NCI-H1417 treated with DMSO at 0.1 percent for 48 hours (cell line): ENCODE measurements around the gene NOXRED1.
A peak's percentile ranks its signal among the peaks of the same experiment; 100 is the strongest.
"Not testable (repeated sequence)": the region's sequence is repeated elsewhere in the genome, so short reads cannot be mapped to it uniquely, and the experiment has no call there.

Source experiments
- DNase-seq: peaks from one replicate; lab custom pipeline; 2025; lab: John Stamatoyannopoulos, UW

NOXRED1 gene, protein sequence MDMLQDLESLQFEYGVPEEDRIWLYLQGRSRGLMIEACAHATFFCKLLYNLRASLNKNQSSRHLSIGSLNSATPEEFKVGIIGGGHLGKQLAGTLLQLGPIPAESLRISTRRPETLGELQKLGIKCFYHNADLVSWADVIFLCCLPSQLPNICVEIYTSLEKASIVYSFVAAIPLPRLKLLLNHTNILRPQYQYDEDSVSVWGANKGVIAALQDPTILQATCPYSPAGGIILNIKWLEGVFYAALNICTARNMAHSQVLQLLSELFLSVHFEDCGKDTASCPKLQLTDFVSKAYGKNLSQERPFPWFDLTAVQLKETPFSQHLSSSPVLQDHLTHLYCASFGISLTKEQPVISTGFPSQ

DNA sequence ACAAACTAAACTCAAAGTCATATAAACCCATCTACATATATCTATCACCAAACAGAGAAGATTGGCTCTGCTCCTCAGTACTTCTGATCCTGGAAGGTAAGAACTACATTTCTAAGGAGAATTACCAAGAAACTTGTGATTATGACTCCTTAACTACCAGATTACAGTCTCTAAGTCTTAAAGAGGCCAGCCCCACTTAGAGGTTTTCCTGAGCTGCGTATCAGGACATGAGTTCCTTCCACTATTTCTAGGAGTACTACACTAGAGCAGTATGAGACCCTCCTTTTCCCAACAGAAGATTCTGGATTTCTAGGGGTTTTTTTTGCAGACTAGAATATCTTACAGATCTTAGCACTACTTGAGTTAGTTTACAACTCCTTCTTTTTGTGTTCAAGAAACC is at the start of gene NOXRED1:
NOXRED1 (minus strand) TSS at position 101 of the 400 bp plus-strand sequence. CDS start 634 bp downstream, outside the sequence.
- no peak for DNase-seq

DNA sequence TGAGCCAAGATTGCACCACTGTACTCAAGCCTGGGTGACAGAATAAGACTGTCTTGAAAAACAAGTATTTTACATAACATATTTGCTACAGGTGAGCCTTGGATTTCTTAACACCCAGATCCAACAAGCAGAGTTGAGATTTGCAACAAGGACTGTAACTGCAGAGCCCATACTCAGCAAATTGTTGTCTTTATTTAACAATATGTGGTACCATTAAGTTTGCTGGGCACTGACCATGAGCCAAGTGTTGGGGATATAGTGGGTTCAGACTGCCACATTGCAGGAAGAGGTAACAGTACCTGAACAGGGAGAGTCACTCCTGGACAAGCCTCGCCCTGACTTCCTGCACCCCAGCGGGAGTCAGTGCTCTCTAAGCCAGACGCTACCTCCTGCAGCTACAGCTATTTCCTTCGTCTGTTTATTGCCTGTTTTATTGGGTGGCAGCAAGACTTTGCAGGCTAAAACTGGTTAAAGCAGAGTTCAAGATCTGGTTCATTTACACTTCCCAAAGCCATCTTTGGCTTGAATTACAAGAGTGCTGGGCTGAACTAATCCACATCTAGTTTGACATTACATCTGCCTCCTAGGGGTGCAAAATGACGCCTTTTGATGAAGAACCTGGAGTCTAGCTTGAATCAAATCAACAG is 47.0 kb upstream of the NOXRED1 start:
- no peak for DNase-seq

DNA sequence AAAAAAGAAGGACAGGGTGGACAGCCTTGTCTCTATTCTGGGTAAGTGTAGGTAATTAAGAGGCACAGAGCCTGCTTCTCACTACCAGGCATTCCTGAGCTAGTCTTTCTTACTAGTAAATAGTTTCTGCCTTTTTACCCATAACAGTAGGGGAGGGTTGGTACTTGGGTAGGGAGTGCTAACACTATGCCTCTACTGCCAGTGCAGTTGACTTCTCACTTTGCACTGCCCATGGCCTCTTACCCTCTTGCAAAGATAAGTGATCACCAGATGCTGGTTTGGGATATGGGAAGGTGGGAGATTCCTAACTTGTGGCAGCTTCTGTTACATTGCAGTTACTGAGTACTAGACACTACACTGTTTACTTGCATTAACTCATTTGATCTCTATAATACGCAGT is 46.2 kb upstream of the NOXRED1 start:
- no peak for DNase-seq

DNA sequence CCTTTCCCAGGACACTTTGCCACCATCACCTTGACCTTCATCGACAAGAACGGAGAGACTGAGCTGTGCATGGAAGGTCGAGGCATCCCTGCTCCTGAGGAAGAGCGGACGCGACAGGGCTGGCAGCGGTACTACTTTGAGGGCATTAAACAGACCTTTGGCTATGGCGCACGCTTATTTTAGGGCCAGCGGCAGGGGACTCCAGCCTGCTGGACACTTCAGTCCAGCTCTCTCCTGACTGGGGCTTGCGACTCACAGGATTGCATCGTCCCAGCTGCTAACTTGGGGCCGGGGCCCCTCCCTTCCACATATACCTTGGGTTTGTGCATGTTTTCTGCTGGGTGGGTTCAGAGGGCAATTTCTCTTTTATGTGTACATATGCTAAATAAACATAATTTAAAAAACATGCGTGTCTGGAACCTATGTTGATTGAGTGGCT is 45.8 kb upstream of the NOXRED1 start:
- no peak for DNase-seq

DNA sequence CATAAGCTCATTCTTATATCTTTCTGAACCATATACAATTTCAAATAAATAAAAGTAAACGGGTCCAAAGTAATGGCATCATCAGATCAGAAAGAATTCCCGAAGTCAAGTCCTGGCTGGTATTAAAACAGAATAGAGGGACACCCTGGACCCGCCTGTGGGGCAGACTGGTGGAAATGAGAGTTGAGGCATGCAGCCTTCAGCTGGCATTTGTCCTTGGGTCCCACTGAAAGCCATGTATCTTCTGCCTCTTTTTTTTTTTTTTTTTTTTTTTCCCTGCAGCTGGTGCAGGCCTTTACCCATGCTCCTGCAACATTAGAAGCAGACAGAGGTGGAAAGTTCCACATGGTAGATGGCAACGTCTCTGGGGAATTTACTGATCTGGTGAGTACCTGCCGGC is 44.5 kb upstream of the NOXRED1 start:
- DNase-seq = no peak

DNA sequence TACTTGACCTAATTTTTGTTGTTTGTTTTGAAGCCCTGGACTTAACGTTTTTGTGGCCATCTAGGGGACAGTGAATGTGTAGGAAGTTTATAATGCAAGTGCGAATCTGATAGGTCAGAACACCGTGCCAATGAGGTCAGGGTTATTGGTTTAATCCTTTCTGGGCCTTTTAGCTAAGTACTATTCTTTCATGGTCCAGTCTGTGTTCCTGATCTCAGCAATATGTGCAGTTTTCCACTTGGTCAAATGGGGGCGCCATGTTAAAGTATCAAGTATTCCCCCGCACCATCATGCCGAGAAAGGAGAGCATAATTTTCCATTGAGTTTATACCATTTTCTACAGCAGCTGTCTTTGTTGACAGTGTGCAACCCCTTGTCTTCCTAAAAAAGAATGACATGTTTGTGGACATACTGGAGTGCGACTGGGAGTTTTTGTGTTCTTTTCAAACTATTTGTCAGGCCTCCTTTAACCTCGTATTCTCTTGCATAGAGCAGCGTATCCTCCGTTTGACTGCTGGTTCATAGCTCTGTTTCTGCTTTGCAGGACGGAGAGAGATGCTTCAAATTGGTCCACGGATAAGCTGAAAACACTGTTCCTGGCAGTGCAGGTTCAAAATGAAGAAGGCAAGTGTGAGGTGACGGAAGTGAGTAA is 35.9 kb upstream of the NOXRED1 start:
- no peak for DNase-seq

DNA sequence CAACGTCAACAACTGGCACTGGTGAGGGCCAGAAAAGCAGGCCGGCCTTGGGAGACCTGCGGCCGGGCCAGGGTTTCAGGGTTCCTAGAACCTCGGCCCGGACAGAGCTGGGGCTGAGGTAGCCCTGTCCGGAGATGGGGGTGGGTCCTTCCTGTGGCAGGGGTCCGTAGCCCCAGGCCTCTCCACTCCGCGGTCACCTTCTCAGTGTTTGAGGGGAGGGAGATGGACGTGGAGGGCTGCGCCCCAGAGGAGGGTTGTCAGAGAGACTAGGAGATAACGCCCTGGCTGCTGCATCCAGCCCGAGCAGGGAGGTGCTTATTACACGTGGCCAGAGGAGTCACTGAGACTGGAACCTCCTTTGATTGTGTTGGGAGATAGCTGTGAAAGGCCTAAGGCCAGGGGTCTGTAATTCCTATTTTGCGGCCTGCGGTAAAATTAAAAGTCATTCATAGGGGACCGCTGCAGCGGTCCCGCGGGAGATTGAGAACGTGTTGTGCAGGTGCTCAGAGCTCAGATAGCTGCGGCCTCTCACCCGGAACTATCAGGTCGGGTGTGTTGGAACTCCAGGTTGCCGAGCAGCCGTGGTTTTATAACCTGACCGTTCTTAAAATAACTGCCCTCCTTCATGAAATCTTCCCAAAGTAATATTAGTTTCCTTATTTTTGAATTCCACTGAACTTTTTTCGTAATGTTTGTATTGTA is 35.1 kb upstream of the NOXRED1 start:
- no peak for DNase-seq

DNA sequence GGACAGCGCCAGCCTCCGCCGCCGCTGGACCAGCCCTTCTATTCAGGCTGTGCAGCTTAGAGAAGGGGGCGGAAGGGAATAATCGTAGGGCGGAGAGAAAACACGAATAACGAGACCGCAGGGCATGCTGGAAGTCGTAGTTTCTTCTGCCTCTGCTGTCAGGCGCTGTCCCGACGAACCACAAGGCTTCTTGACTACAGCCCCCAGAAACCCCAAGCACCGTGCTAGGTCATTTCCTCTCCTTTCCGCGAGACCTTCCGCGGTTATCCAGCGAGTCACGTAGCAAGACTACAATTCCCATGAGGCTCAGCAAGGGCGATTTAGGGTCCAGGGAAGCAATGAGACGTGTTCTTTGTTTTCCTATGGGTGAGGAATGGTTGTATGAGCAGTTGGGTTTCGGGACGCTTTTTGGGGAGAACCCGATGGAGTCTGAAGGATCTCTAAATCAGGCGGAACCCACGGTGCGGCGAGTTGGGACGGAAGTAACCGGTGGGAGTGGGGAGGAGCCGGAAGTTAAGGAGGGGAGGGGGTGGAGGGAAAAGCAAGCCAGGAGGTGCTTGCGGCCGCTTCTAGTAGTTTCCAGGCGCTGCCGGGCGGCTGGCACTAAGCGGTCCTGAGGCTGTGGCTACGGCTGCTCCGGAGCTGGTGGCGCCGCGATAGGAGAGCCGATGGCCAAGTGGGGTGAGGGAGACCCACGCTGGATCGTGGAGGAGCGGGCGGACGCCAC is 34.4 kb upstream of the NOXRED1 start, which contains the start of the genes AHSA1 and VIPAS39:
AHSA1 (plus strand) TSS at position 572 of the 727 bp plus-strand sequence; CDS start at position 669, 97 bp downstream.
VIPAS39 (minus strand) TSS at position 80 of the 727 bp plus-strand sequence. CDS start 3,499 bp downstream, outside the sequence.
- DNase-seq = peak; percentile 99

DNA sequence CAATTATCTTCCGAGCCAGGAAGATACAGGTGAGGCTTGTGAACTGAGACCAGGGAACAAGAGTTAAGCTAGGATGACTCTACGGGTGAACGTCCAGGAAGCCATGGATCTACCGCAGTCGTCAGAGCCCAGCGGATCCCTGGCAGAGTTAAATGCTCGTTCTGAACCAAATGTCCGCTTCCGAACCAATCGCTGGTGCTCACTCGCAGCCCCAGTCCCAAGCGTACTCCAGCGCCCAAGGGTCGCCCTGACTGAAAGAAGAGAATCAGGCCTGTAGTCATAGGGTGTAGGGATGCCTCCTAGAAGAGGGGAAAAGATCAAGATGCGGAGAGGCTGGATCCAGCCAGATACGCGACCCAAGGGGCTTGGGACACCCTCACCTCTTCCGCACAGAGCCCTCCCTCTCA is 33.8 kb upstream of the NOXRED1 start:
- no peak for DNase-seq

DNA sequence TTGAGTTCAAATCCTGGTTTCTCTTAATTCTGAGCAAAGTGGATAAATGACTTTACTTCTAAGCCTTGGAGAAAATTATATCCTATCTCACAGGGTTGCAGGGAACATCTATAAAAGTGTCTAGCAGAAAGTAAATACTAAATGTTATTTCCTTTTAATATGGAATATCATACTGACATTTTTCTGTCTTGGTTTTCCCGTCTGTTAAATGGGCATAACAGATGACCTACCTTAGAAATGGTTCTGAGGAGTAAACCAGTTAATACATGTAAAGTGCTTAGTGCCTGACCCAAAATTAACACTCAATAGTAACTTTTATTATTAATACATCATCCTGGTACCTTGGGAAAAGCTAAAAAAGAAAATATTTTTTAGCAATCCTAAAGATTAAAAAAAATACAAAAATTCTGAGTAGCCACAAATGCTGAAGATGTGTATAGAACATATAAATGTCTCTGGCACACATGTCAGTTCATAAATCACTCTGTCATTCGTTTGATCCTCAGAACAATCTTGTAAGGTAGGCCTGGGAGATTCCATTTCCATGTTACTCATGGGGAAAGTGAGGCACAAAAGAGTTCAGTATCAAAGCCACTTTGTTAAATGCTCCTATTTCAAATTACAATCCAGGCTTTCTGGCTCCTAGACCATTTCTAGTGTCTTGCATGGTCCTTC is 32.8 kb upstream of the NOXRED1 start:
- no peak for DNase-seq

DNA sequence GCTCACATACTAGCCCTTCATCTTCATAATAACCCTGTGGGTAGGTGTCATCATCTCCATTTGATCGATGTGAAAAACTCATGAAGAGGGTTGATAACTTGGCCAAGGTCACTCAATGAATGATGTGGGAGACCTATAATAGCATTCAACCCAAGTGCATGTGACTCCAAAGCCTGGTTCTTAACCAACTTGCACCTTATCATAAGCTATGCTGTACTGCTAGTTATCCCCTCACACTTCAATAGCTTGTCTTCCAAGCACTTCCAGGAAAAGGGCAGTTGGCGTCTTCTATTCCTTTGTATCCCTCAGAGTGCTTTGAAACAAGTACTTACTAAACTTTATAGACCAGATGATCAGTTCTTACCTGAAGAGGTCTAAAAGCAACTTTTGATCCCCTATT is 18.9 kb upstream of the NOXRED1 start:
- DNase-seq = no peak

DNA sequence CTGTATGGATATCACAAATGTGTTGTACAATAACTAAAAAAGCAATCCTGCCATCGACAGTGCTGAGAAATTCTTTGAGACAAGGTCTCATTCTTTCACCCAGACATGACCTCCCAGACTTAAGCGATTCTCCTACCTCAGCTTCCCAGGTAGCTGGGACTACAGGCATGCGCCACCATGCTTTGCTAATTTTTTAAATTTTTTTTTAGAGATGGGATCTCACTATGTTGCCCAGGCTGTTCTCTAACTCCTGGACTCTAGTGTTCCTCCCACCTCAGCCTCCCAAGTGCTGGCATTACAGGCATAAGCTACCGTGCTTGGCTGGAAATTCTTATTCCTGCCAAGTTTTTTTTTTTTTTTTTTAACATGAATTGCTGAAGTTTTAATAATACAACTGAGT is 16.5 kb upstream of the NOXRED1 start:
- DNase-seq = no peak

DNA sequence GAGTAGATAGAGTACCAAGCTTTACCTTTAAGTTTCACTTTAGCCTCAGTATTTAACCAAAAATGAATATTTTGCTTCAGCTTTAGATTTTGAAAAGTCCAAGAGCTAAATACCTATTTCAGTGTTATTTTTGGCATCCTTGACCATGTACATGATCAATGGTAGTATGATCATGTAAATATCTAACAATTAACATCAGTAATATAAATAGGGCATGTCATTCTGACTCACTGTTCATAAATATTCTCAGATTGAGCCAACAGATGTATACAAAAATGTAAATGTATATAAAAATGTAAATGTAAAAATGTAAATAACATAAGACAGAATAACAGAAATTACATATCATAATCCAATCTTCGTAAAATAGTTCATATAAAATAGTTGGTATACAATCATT is 15.3 kb upstream of the NOXRED1 start:
- DNase-seq = no peak

DNA sequence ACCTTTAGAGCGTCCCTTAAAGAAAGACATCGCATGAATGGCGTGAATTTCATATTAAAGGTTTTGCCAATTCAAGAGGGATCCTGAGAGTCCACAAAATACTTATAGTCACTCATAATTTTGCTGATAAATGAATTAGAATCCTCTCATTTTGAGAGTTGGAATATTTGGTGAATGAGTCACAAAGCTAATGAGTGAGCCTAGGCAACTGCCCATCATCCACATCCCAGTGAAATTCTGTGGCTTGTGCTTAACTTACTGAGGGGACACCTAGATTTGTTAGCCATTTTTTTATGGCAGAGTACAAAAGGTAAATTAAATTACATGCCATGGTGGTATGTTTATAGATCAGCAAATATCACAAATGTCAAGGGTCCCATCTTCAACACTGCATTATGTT is 12.7 kb upstream of the NOXRED1 start:
- no peak for DNase-seq

DNA sequence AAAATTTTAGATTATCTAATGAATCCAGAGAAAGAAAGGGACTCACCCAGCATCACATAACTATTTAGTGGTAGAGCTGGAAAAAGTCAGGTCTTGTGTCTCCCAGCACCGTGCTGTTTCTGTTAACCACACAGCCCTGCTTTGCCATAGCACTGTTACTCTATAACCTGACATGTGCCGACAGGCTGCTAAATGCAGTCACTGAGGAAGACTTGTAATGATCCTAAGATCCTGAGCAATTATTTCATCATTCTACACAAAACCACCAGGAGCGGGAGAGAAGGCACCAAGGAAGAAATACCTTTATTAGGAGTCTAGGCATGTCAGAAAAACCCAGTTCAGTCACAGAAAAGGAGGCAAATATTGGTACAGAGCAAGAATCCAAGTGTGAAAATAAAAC is 3.1 kb upstream of the NOXRED1 start:
- DNase-seq = no peak

DNA sequence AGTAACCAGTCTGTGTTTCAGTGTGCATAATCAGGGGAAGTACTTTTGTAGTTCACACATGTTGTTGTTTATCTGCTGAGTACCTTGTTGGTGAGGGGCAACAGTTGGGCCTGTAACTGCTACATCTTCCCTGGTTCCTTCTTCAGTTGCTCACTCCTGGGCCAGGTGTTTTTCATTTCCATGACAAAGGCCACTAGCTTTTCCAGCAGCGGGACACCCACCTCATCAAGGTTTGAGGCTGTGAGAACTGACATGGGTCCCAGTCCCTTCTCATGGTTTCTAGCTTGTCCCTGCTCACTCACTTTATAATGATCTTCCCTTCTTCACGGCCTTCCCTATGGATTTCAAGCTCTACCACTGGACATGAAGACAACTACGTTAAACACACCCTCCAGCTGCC is 1.5 kb upstream of the NOXRED1 start:
- no peak for DNase-seq

DNA sequence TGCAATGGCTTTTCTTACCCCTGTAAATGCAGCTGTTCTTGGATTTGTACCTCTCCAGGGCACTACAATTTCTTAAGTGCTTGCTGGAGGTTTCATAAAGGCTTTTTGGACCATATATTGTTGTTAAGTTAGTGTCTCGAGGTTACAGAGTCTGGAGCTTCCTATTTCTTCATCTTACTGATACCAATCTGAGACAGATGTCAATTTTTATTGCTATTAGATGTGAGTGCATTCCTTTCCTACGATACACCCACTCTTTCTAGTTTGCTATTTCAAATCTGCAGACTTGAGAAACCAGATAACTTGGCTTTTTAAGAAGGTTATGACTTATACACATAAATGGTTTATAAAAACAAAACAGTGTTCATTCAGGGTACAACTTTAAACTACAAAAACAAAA is 2.1 kb downstream of the NOXRED1 start:
- no peak for DNase-seq

DNA sequence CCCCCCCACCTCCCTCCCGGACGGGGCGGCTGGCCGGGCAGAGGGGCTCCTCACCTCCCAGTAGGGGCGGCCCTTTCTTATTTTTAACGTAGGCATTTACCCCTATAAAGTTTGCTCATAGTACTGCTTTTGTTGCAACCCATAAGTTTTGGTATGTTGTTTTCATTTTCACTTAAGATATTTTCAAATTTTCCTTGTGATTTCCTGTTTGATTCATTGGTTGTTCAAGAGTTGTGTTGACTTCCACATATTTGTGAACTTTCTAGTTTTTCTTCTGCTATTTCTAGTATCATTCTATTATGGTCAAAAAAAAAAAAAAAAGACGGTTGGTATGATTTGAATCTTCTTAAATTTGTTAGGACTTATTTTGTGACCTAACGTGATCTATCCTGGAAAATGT is 6.5 kb downstream of the NOXRED1 start:
- no peak for DNase-seq

DNA sequence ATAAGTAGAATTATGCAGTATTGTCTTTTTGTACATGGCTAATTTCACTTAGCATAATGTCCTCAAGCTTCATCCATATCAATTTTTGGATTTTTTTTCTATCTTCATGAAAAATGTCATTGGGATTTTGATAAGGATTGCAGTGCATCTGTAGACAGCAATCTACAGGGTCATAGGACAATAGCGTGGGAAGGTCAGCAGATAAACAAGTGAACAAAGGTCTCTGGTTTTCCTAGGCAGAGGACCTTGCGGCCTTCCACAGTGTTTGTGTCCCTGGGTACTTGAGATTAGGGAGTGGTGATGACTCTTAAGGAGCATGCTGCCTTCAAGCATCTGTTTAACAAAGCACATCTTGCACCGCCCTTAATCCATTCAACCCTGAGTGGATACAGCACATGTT is 7.2 kb downstream of the NOXRED1 start:
- not testable (repeated sequence) for DNase-seq

DNA sequence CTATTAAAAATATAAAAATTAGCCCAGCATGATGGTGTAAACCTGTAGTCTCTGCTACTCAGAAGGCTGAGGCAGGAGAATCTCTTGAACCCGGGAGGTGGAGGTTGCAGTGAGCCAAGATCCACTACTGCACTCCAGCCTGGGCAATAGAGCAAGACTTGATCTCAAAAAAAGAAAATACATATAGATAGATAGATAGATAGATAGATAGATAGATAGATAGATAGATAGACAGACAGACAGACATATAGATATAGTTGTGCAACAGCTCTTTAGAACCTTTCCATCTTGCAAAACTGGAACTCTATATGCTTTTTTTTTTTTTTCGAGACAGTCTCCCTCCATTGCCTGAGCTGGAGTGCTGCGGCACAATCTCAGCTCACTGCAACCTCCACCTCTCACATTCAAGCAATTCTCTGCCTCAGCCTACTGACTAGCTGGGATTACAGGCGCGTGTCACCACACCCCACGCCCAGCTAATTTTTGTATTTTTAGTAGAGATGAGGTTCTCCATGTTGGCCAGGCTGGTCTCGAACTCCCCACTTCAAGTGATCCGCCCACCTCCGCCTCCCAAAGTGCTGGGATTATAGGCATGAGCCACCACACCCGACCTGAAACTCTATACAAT is 7.8 kb downstream of the NOXRED1 start:
- DNase-seq = not testable (repeated sequence)
